Measurements from ENCODE around the gene GPR176. TPM values are rescaled to one million over a fixed set of nuclear protein-coding genes. Genes with fewer than 3 reads are reported as not detected.

GPR176 gene, protein sequence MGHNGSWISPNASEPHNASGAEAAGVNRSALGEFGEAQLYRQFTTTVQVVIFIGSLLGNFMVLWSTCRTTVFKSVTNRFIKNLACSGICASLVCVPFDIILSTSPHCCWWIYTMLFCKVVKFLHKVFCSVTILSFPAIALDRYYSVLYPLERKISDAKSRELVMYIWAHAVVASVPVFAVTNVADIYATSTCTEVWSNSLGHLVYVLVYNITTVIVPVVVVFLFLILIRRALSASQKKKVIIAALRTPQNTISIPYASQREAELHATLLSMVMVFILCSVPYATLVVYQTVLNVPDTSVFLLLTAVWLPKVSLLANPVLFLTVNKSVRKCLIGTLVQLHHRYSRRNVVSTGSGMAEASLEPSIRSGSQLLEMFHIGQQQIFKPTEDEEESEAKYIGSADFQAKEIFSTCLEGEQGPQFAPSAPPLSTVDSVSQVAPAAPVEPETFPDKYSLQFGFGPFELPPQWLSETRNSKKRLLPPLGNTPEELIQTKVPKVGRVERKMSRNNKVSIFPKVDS
- total RNA-seq: 10 to 100 TPM in 2 of 4 donors, 1 to 10 TPM in 2; 2.4 to 18.6 (median 9.1) TPM

DNA sequence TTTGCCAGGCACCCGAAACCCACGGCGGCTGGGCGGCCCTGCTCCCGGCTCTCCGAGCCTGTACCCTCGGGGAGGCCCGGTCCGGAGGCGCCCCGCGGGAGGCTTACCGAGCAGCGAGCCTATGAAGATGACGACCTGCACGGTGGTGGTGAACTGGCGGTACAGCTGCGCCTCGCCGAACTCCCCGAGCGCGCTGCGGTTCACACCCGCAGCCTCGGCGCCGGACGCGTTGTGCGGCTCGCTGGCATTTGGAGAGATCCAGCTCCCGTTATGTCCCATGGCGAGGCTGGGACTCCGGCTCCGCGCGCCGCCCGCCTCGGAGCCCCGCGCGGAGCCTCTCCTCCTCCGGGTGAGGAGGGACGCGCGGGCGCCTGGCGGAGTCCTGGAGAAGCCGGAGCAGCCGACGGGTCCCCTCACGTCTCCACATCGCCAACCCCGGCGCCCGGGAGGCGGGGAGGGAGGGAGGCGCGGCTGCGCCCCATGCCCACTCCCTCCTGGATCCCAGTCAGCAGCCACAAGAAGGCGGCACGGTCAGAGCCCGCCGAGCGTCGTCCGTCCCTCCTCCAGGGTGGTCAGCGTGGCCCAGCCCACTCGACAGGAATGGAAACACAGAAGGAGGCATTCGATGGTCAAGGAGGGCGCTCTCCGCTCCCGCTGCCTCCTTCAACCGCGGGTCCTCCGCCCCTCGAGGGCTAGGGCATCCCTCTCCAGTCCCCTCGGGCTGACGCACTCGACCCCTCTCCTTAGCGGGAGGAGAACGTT is at the start of gene GPR176:
TSS of gene GPR176 (minus strand) at position 519 of the 762 bp plus-strand sequence. CDS start at position 279, 240 bp downstream.
- WGBS, 2 donors: 1 to 2% methylated on average over 23 to 60 of the region's 84 CpGs

DNA sequence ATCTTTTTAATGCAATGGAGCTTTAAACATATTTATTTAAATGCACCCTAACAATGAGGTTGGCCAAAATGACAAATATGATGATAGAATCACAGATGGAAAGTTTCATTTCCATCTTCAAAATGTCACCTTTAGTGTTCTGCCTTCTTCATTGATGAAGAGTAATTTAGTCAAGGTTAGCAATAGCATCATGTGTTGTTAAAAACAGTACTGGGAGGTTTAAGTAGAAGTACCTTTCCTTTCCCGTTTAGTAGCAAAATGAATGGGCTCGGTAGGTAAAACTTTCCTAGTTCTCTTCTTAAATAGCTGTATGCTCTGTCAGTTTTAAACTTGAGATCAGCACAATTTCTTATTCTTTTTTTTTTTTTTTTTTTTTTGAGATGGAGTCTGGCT is 48.9 kb upstream of the GPR176 start:
- TF ChIP-seq POLR2A (IDR thresholded peaks at IDR 0.05) (no peak), EP300 (IDR thresholded peaks at IDR 0.05) (no peak)
- TF ChIP-seq, protein P1, sequence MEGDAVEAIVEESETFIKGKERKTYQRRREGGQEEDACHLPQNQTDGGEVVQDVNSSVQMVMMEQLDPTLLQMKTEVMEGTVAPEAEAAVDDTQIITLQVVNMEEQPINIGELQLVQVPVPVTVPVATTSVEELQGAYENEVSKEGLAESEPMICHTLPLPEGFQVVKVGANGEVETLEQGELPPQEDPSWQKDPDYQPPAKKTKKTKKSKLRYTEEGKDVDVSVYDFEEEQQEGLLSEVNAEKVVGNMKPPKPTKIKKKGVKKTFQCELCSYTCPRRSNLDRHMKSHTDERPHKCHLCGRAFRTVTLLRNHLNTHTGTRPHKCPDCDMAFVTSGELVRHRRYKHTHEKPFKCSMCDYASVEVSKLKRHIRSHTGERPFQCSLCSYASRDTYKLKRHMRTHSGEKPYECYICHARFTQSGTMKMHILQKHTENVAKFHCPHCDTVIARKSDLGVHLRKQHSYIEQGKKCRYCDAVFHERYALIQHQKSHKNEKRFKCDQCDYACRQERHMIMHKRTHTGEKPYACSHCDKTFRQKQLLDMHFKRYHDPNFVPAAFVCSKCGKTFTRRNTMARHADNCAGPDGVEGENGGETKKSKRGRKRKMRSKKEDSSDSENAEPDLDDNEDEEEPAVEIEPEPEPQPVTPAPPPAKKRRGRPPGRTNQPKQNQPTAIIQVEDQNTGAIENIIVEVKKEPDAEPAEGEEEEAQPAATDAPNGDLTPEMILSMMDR (IDR thresholded peaks at IDR 0.05): no peak
- no peaks in the 10 kb centered on the region for H3K9me3 ChIP-seq
- H3K4me1 ChIP-seq: peaks cover 0 to 11% (median 0%) of the 10 kb centered on the region in 4 donors
- H3K4me3 ChIP-seq: no peak overlapping the region
- peaks cover 0 to 72% (median 8%) of the 10 kb centered on the region in 3 donors for H3K36me3 ChIP-seq
- H3K27ac ChIP-seq: no peak overlapping the region
- 88 to 92% methylated on average over 2 of the region's 2 CpGs for WGBS, 2 donors
- DNase-seq (ENCODE audit: low spot score in 2 of 2): no peak
- H3K27me3 ChIP-seq: no peaks in the 10 kb centered on the region

More for the DNA sequence above, at the start of gene GPR176:
- Histone ChIP-seq H3K27ac (peak within 1 kb of the TSS; percentile 44 to 89 (median 79)), H3K36me3 (no peaks in the 10 kb centered on the region), H3K4me1 (peaks cover 0 to 23% (median 0%) of the 10 kb centered on the region in 4 donors), H3K4me3 (peak within 1 kb of the TSS; percentile 52 to 76 (median 66)), H3K9me3 (no peaks in the 10 kb centered on the region), H3K27me3 (no peaks in the 10 kb centered on the region)
- TF ChIP-seq, protein P1 (IDR thresholded peaks at IDR 0.05): no peak
- peak in 1 of 2 donors; percentile 56 for TF ChIP-seq EP300 (IDR thresholded peaks at IDR 0.05)
- no peak for TF ChIP-seq POLR2A (IDR thresholded peaks at IDR 0.05)
- DNase-seq (ENCODE audit: low spot score in 2 of 2): peak in 1 of 2 donors; percentile 25

DNA sequence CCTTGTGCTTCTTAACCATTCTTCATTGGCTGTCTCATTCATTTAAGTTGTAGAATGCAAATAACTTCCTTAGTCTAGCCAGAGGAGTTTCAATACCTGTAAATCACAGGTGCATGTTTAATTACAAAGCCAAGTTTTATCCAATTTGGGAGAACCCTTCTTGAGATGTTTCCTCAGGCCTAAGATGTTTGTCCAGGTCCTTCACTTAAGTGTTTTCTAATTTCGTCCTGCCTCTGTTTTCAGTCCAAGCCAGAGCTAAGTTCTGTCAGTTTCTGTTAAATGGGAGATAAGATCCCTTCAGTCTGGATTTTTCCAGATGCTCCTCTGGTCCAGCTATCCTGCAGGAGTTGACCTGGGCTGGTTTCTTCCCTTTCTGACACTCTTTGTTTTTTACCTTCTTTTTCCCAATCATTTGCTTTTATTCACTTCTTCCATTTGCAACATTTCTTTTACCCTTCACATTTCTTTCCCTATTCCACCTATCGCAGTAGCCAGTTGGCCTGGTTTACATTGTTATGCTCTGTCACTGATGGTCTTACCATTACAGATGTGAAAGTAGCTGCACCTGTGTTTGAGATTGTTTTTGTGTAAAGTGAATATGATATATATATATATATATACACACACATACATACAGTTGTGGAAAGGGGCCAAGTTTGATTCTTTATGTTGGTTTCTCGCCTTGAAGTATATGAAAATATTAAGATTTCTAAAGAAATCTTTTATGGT is 48.4 kb upstream of the GPR176 start:
- DNase-seq (ENCODE audit: low spot score in 2 of 2): no peak
- no peaks in the 10 kb centered on the region for H3K27me3 ChIP-seq
- TF ChIP-seq POLR2A (IDR thresholded peaks at IDR 0.05) (no peak), EP300 (IDR thresholded peaks at IDR 0.05) (no peak)
- TF ChIP-seq, protein P1 (IDR thresholded peaks at IDR 0.05): no peak
- H3K4me1 ChIP-seq: peaks cover 0 to 11% (median 0%) of the 10 kb centered on the region in 4 donors
- H3K4me3 ChIP-seq: no peak overlapping the region
- H3K9me3 ChIP-seq: no peaks in the 10 kb centered on the region
- H3K27ac ChIP-seq: no peak overlapping the region
- H3K36me3 ChIP-seq: peaks cover 0 to 66% (median 8%) of the 10 kb centered on the region in 3 donors
- WGBS, 2 donors: 91 to 97% methylated on average over 3 of the region's 3 CpGs

DNA sequence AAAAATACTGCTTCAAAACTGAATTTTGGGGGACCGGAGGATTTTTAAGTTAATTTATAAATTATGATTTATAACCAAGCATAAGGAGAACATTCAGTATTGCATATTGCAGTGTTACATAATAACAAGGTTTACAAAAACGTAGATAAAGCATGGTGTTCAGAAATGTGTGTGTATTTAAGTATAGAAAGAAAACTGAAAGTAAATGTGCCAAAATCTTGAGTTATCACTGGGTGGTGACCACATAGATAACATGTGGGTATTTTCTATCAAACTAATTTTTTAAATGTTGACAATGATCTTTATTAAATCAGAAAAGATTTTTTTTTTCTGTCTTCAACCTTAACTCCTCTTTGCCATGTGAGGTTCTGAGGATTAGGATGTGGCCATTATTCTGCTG is 46.5 kb upstream of the GPR176 start:
- no peak for DNase-seq (ENCODE audit: low spot score in 2 of 2)
- H3K9me3 ChIP-seq: no peaks in the 10 kb centered on the region
- TF ChIP-seq POLR2A (IDR thresholded peaks at IDR 0.05) (no peak), EP300 (IDR thresholded peaks at IDR 0.05) (no peak)
- TF ChIP-seq, protein P1 (IDR thresholded peaks at IDR 0.05): no peak
- no peak overlapping the region for H3K27ac ChIP-seq
- H3K36me3 ChIP-seq: peaks cover 0 to 69% (median 8%) of the 10 kb centered on the region in 3 donors
- H3K4me3 ChIP-seq: no peak overlapping the region
- no peaks in the 10 kb centered on the region for H3K27me3 ChIP-seq
- WGBS, 2 donors: 81 to 86% methylated on average over 2 of the region's 2 CpGs
- H3K4me1 ChIP-seq: peaks cover 0 to 11% (median 0%) of the 10 kb centered on the region in 4 donors

All from tibial nerve (tissue), 4 donors.